HEK293T (cell line): ENCODE results near the gene RBM10.

Experiments used
- BHLHE40 ChIP-seq: fragments of 450-650 bp; IDR thresholded peaks from 2 replicates; pipeline ENCODE4 v1.6.1; 2016; ENCODE audit warnings: mild to moderate bottlenecking, moderate library complexity, borderline replicate concordance
- CTBP1 ChIP-seq: fragments of 450-650 bp; IDR thresholded peaks from 2 replicates; pipeline ENCODE4 v1.6.1; 2016; ENCODE audit warnings: borderline replicate concordance
- ELF4 ChIP-seq: fragments of 450-650 bp; IDR thresholded peaks from 2 replicates; pipeline ENCODE4 v1.6.1; 2017; ENCODE audit warnings: antibody characterized with exemption
- FOXA1 ChIP-seq: fragments of 450-650 bp; IDR thresholded peaks from 2 replicates; pipeline ENCODE4 v1.6.1; 2016; ENCODE audit warnings: mild to moderate bottlenecking
- FOXM1 ChIP-seq: fragments of 450-650 bp; IDR thresholded peaks from 2 replicates; pipeline ENCODE4 v1.6.1; 2017; ENCODE audit warnings: mild to moderate bottlenecking, borderline replicate concordance
- L3MBTL2 ChIP-seq: fragments of 450-650 bp; conservative IDR thresholded peaks from 2 replicates; pipeline ENCODE4 v1.6.1; 2016; ENCODE audit warnings: mild to moderate bottlenecking
- NFRKB ChIP-seq: fragments of 450-650 bp; IDR thresholded peaks from 2 replicates; pipeline ENCODE4 v1.6.1; 2016; ENCODE audit warnings: mild to moderate bottlenecking, moderate library complexity
- PKNOX1 ChIP-seq: fragments of 450-650 bp; IDR thresholded peaks from 2 replicates; pipeline ENCODE4 v1.6.1; 2016
- SP1 ChIP-seq: fragments of 450-650 bp; IDR thresholded peaks from 2 replicates; pipeline ENCODE4 v1.6.1; 2017
- SUZ12 ChIP-seq: fragments of 450-650 bp; IDR thresholded peaks from 2 replicates; pipeline ENCODE4 v1.6.1; 2016; ENCODE audit warnings: mild to moderate bottlenecking
- TARDBP ChIP-seq: fragments of 450-650 bp; IDR thresholded peaks from 2 replicates; pipeline ENCODE4 v1.6.1; 2016

GRCh38 chrX:47232803-47233332 is 87.8 kb downstream of the RBM10 start, which contains the start of gene USP11:
- TF ChIP-seq CTBP1 (no peak), ELF4 (peak; percentile 83), PKNOX1 (no peak), BHLHE40 (no peak), FOXA1 (no peak), NFRKB (peak; percentile 21; the same call in 1 of the 2 replicates), SP1 (no peak), TARDBP (no peak), L3MBTL2 (peak; percentile 94), FOXM1 (no peak), SUZ12 (no peak)
